K562 (cell line): ENCODE data around the gene PPP1CB. TPM values are rescaled to one million over a fixed set of nuclear protein-coding genes. Genes with fewer than 3 reads are reported as not detected.

Experiments used
- CBX8 ChIP-seq: fragments of 200-600 bp; sonication (generic); IDR thresholded peaks from 2 replicates; pipeline ENCODE4 v1.6.1; 2012; ENCODE audit warnings: borderline replicate concordance, mixed run types, low read depth, mild to moderate bottlenecking, moderate library complexity, mixed read lengths, low read length, control low read depth, inconsistent platforms; ENCODE audit not compliant: poor library complexity, severe bottlenecking; ENCODE audit errors: extremely low read depth
- CCNT2 ChIP-seq: IDR thresholded peaks from 2 replicates; pipeline ENCODE4 v1.6.1; 2011; ENCODE audit warnings: borderline replicate concordance, low read depth, mild to moderate bottlenecking, moderate library complexity, mixed read lengths, low read length; ENCODE audit not compliant: insufficient read length; ENCODE audit errors: extremely low read depth
- GABPA ChIP-seq: fragments of 200-800 bp; sonication (Bioruptor generic); conservative IDR thresholded peaks from 2 replicates; pipeline ENCODE4 v1.6.1; 2016; ENCODE audit warnings: low read depth, missing genetic modification characterization, missing compliant biosample characterization
- NKRF ChIP-seq: fragments of 450-650 bp; IDR thresholded peaks from 2 replicates; pipeline ENCODE4 v1.6.1; 2016; ENCODE audit warnings: borderline replicate concordance
- NR4A1 ChIP-seq, 2 experiments: fragments of 250-450 bp in 1 of 2; fragments of 450-650 bp in 1 of 2; sonication (Bioruptor Pico) in 1 of 2; IDR thresholded peaks; 2 replicates each; pipeline versions ENCODE4 v1.4.0 to v1.6.1; 2016 to 2020; ENCODE audit warnings: mild to moderate bottlenecking in 2 of 2, missing compliant biosample characterization in 1 of 2, missing genetic modification characterization in 1 of 2, moderate library complexity in 1 of 2
- PRDM10 ChIP-seq: fragments of 450-650 bp; IDR thresholded peaks from 2 replicates; pipeline ENCODE4 v1.6.1; 2018; ENCODE audit not compliant: partially characterized antibody
- RAD21 ChIP-seq, 2 experiments: fragments of 250-450 bp in 1 of 2; fragments of 450-650 bp in 1 of 2; sonication (Bioruptor Pico) in 1 of 2; formaldehyde crosslinking in 1 of 2; IDR thresholded peaks in 1 of 2; conservative IDR thresholded peaks in 1 of 2; 2 replicates each; pipeline versions ENCODE4 v1.4.0 to v1.8.0; 2020 to 2022; ENCODE audit warnings: mild to moderate bottlenecking in 2 of 2, moderate library complexity in 1 of 2
- RB1 ChIP-seq: fragments of 450-650 bp; IDR thresholded peaks from 2 replicates; pipeline ENCODE4 v1.6.1; 2017; ENCODE audit warnings: low read depth, mild to moderate bottlenecking
- SAP30 ChIP-seq: fragments of 200-600 bp; sonication (generic); IDR thresholded peaks from 2 replicates; pipeline ENCODE4 v1.6.1; 2012; ENCODE audit warnings: borderline replicate concordance, low read depth, mild to moderate bottlenecking, moderate library complexity, low read length, control low read depth, inconsistent platforms; ENCODE audit not compliant: insufficient read depth, poor library complexity, severe bottlenecking
- TSC22D4 ChIP-seq: fragments of 450-650 bp; IDR thresholded peaks from 2 replicates; pipeline ENCODE4 v1.6.1; 2016; ENCODE audit warnings: missing genetic modification characterization, missing biosample characterization, control low read depth
- ZNF133 ChIP-seq: fragments of 250-450 bp; sonication (Bioruptor Pico); IDR thresholded peaks from 2 replicates; pipeline ENCODE4 v1.4.0; 2020; ENCODE audit warnings: mild to moderate bottlenecking
- polyA plus RNA-seq, 8 experiments: library from polyadenylated mRNA; depleted of rRNA in 4 of 8; stranded (reverse) in 5 of 8; unstranded in 3 of 8; fragments of >200 nt; fragmentation: Nextera tagmentation in 2 of 8; fragmentation: Illumina TruSeq in 1 of 8; extraction: Ambion mirVana in 2 of 8; extraction: Trizol in 1 of 8; gene quantifications; 2 replicates each; pipeline versions ENCODE4 v1.2.1 to v1.2.3, GENCODE V29; 2011 to 2014; ENCODE audit warnings: inconsistent platforms in 1 of 8, missing spikeins in 1 of 8
- total RNA-seq, 7 experiments: library from RNA; depleted of rRNA in 6 of 7; stranded (reverse); fragments of >200 nt in 6 of 7; fragmentation: Illumina TruSeq in 2 of 7; extraction: Trizol in 2 of 7; gene quantifications; 2 replicates each; pipeline versions ENCODE4 v1.2.1 to v1.2.3, GENCODE V29; 2011 to 2021; ENCODE audit warnings: low replicate concordance in 1 of 7
- TF ChIP-seq, protein P1 (sequence below): fragments of 250-450 bp; sonication (Bioruptor Pico); IDR thresholded peaks from 2 replicates; pipeline ENCODE4 v1.8.0; 2022; ENCODE audit warnings: moderate library complexity, mild to moderate bottlenecking, inconsistent platforms
- TF ChIP-seq, protein P2 (sequence below): sonication (generic); IDR thresholded peaks from 2 replicates; pipeline ENCODE4 v1.6.1; 2016
- TF ChIP-seq, protein P3 (sequence below): IDR thresholded peaks from 2 replicates; pipeline ENCODE4 v1.6.1; 2011; ENCODE audit not compliant: insufficient read length; ENCODE audit errors: extremely low read depth

The PPP1CB gene
- total and polyA plus RNA-seq, 9 of the 15 experiments (the other 6 are each of a cell fraction or from before 2014, with no cell fraction given), result 25.6 to 118 (median 58.9) TPM

- TF ChIP-seq NKRF (no peak), RB1 (no peak), PRDM10 (no peak), TSC22D4 (tag) (no peak), GABPA (tag) (0 out of 2 replicates have a peak, but pooled peaks have one; percentile 5), RAD21 (CRISPR knock-in tag; conservative IDR thresholded peaks at IDR 0.05 in 1 of 2, IDR thresholded peaks at IDR 0.05 in 1 of 2) (no peak; a peak in 1 of 4 replicates), ZNF133 (no peak), NR4A1 (CRISPR knock-in tag; IDR thresholded peaks at IDR 0.05) (no peak), NR4A1 (tag; IDR thresholded peaks at IDR 0.05) (0 out of 2 replicates have a peak, but pooled peaks have one; percentile 50), SAP30 (no peak), CBX8 (no peak), CCNT2 (no peak)
- TF ChIP-seq, protein P1, sequence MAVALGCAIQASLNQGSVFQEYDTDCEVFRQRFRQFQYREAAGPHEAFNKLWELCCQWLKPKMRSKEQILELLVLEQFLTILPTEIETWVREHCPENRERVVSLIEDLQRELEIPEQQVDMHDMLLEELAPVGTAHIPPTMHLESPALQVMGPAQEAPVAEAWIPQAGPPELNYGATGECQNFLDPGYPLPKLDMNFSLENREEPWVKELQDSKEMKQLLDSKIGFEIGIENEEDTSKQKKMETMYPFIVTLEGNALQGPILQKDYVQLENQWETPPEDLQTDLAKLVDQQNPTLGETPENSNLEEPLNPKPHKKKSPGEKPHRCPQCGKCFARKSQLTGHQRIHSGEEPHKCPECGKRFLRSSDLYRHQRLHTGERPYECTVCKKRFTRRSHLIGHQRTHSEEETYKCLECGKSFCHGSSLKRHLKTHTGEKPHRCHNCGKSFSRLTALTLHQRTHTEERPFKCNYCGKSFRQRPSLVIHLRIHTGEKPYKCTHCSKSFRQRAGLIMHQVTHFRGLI, result 0 out of 2 replicates have a peak, but pooled peaks have one; percentile 7
- TF ChIP-seq, protein P2, sequence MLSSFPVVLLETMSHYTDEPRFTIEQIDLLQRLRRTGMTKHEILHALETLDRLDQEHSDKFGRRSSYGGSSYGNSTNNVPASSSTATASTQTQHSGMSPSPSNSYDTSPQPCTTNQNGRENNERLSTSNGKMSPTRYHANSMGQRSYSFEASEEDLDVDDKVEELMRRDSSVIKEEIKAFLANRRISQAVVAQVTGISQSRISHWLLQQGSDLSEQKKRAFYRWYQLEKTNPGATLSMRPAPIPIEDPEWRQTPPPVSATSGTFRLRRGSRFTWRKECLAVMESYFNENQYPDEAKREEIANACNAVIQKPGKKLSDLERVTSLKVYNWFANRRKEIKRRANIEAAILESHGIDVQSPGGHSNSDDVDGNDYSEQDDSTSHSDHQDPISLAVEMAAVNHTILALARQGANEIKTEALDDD, result no peak
- TF ChIP-seq, protein P3, sequence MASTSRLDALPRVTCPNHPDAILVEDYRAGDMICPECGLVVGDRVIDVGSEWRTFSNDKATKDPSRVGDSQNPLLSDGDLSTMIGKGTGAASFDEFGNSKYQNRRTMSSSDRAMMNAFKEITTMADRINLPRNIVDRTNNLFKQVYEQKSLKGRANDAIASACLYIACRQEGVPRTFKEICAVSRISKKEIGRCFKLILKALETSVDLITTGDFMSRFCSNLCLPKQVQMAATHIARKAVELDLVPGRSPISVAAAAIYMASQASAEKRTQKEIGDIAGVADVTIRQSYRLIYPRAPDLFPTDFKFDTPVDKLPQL, result no peak
Observed at GRCh38 chr2:28750316-28751251, 1.0 kb upstream of the PPP1CB start (continued).
